Fibroblast of skin of back (primary cell): ENCODE results near the gene ZNF385B.

ENCODE experiments used
- DNase-seq: peaks from one replicate; pipeline ENCODE4 v3.0.0-alpha.2; 2013

ZNF385B gene

DNA sequence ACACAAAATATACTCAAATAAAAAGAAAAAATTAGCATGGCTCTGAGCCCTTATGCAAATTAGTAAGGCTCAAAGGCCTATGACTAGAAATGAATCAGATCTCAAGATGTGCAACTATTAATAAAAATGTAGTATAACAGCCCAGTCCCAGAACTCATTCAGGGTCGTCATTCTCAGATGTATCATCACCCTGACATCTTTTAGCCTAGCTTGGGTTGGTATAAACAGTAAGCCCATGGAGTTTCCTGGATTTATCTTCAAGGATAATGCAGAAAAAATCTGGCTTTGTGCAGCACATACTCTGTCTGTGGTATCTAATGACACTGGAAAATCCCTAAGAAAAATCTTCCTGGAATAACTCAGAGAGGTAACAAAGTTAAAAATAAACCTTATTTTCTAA lies 239.3 kb downstream of the ZNF385B start:
- DNase-seq: no peak

- no peak for DNase-seq
Observed at GRCh38 chr2:179619947-179620467, 241.4 kb downstream of the ZNF385B start.

GRCh38 chr2:179614121-179614520 lies 247.3 kb downstream of the ZNF385B start:
- DNase-seq: peak; percentile 27

GRCh38 chr2:179613701-179614100 lies 247.7 kb downstream of the ZNF385B start:
- DNase-seq: peak; percentile 17

- DNase-seq: no peak
Observed at GRCh38 chr2:179613299-179613651, 248.1 kb downstream of the ZNF385B start.

DNA sequence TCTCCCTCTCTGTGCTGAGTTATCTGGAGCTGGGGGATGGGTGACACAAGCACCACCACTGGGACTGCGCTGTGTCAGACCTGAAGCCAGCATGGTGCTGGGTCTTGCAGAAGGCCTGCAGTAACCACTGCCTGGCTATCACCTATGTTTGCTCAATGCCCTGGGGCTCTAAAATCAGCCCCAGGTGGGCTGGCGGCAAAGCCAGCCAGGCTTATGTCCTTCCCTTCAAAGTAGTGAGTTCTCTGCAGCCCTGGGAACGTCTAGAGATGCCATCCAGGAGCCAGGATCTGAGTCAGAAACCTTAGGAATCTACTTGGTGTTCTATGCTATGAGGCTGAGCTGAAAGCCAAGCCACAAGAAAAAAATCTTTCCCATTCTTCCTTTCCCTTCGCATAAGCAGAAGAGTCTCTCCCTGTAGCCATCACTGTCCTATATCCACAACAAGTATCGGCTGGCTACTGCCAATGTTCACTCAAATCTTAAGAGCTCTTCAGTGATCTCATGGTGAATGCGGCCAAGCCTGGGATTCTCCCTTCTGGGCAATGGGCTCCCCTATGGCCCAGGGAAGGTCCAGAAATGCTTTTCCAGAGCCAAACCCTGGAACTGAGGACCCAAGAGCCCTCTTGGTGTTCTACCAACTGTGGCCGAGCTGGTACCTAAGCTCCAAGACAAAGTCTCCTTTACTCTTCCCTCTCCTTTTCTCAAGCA lies 248.7 kb downstream of the ZNF385B start:
- no peak for DNase-seq

- peak; percentile 16 for DNase-seq
Observed at GRCh38 chr2:179612108-179612507, 249.3 kb downstream of the ZNF385B start.

DNA sequence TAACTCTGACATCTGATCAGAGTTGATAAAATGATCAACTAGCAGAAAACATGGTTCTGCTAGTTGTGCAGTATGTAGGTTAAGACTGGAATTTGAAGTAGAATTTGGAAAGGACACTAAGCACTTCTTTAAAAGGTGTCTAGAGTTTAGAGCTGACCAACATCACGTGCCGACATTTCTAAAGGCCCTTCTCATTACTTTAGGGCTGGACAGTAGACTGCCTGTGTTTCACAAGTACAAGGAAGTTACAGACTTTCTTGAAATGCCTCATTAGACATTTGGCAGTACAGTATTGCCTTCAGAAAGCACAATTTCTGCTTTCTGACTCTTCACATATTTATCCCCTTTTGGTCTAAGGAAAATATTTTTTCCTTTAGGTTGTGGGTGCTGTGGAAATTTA lies 255.3 kb downstream of the ZNF385B start:
- no peak for DNase-seq

- no peak for DNase-seq
Observed at GRCh38 chr2:179605341-179605740, 256.1 kb downstream of the ZNF385B start.

- DNase-seq: no peak
Observed at GRCh38 chr2:179604598-179604997, 256.8 kb downstream of the ZNF385B start.

DNA sequence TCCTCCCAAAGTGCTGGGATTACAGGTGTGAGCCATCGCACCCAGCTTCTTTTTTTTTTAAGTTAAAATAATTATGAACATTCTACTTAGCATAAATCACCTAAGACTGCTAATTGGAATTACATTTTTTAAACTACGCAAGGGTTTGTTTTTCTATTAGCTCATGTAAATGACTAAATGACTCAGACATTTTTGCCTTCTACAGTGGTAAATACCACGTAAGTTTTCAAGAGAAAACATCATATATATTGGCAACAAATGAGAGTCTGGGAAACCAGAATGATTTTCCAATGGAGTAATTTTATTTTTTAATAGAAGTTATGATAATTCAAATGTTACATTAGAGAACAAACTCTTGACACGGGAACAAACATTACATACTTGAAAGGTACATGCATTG lies 259.0 kb downstream of the ZNF385B start:
- DNase-seq: no peak

GRCh38 chr2:179596018-179596417 lies 265.4 kb downstream of the ZNF385B start:
- DNase-seq: peak; percentile 28

- DNase-seq: no peak
Observed at GRCh38 chr2:179595284-179595683, 266.1 kb downstream of the ZNF385B start.

DNA sequence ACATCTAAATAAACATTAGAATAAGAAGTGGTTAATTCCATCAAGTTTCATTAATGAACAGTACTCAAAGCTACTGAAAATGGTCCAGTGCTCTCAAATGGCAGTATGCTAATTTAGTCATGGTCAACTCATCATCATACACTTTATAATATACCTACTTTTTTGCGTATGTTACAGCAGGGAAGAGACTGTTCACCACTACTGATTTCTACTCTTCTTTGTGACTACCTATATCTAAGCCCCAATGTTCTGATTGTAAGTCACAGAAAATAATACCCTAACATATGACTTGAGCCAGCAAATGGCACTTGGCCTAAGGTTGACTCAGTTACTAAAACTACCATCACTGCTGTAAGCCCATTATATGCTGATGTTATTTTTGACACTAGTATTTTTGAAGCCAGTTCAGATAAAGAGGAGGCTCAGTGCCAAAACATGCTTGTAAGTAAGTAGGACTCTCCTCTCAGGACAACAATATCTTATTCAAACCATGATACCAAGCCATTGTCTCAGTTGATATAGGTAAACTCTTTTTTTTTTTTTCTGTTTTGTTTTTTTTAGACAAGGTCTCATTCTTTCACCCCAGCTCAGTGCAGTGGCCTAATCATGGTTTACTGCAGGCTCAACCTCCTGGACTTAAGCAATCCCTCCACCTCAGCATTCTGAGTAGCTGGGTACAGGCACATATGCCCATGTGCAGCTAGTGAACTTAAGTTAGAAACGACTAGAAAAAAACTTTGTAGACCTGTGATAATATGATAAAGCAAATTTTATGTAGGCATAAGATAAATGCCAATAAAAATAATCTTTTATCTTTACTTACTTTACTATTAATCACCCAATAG lies 266.9 kb downstream of the ZNF385B start:
- no peak for DNase-seq

- DNase-seq: no peak
Observed at GRCh38 chr2:179593323-179593722, 268.1 kb downstream of the ZNF385B start.

- DNase-seq: peak; percentile 75
Observed at GRCh38 chr2:179592167-179592936, 269.1 kb downstream of the ZNF385B start.

- DNase-seq: no peak
Observed at GRCh38 chr2:179591690-179592089, 269.7 kb downstream of the ZNF385B start.

GRCh38 chr2:179588486-179589145 lies 272.8 kb downstream of the ZNF385B start:
- no peak for DNase-seq

GRCh38 chr2:179584760-179585159 lies 276.7 kb downstream of the ZNF385B start:
- DNase-seq: no peak

GRCh38 chr2:179581605-179582004 lies 279.8 kb downstream of the ZNF385B start:
- no peak for DNase-seq

GRCh38 chr2:179580378-179581146 lies 280.9 kb downstream of the ZNF385B start:
- DNase-seq: no peak

DNA sequence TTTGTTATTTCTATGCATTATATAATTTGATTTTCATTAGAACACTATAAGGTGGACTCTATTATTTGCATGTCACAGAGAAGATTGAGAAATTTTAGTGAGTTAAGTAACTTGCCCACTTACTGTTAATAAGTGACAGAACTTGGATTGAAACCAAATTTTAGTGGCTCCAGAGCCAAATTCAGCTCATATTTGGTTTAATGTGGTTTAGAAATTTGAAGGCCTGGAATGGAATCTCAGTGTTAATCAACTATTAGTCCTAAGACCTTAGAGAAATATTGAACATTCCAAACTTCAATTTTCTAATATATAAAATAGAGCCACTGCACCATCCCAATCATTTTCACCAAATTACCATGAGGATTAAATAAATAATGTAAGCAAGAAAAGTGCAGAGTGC lies 281.6 kb downstream of the ZNF385B start:
- no peak for DNase-seq
